ENCODE measurements around the gene FAM24B. TPM values are rescaled to one million over a fixed set of nuclear protein-coding genes. Genes with fewer than 3 reads are reported as not detected.
A peak's percentile ranks its signal among the peaks of the same experiment; 100 is the strongest.

Gene FAM24B
- total RNA-seq, 1 experiment from 2014 or later: 16.3 TPM

GRCh38 chr10:122829454-122829853 lies 49.9 kb downstream of the FAM24B start:
- Histone ChIP-seq H3K36me3 (ENCODE audit: insufficient read depth, low read length) (no peaks in the 10 kb centered on the region), H3K79me2 (ENCODE audit: low read length) (no peaks in the 10 kb centered on the region), H3K27me3 (ENCODE audit: low read length) (no peaks in the 10 kb centered on the region), H3K27ac (ENCODE audit: low read length) (no peak overlapping the region), H3K9ac (ENCODE audit: low read length) (no peak overlapping the region), H3K4me3 (ENCODE audit: low read length) (no peak overlapping the region), H2AFZ (ENCODE audit: low read length) (no peak overlapping the region), H3K4me1 (ENCODE audit: low read length) (no peaks in the 10 kb centered on the region), H3K9me3 (ENCODE audit: low read length) (no peaks in the 10 kb centered on the region), H3K4me2 (ENCODE audit: low read depth, low read length, poor library complexity, severe bottlenecking) (no peak overlapping the region), H4K20me1 (ENCODE audit: insufficient read depth, low read depth, low read length) (no peaks in the 10 kb centered on the region), H3K9me2 (replicated peaks; ENCODE audit: insufficient read depth, low read length) (no peaks in the 10 kb centered on the region)
- DNase-seq: no peak

- Histone ChIP-seq H2AFZ (ENCODE audit: low read length) (no peak overlapping the region), H3K9me3 (ENCODE audit: low read length) (no peaks in the 10 kb centered on the region), H3K9me2 (replicated peaks; ENCODE audit: insufficient read depth, low read length) (no peaks in the 10 kb centered on the region), H3K9ac (ENCODE audit: low read length) (no peak overlapping the region), H3K36me3 (ENCODE audit: insufficient read depth, low read length) (no peaks in the 10 kb centered on the region), H3K4me1 (ENCODE audit: low read length) (no peaks in the 10 kb centered on the region), H3K4me2 (ENCODE audit: low read depth, low read length, poor library complexity, severe bottlenecking) (no peak overlapping the region), H3K79me2 (ENCODE audit: low read length) (no peaks in the 10 kb centered on the region), H3K27me3 (ENCODE audit: low read length) (no peaks in the 10 kb centered on the region), H3K4me3 (ENCODE audit: low read length) (no peak overlapping the region), H4K20me1 (ENCODE audit: insufficient read depth, low read depth, low read length) (no peaks in the 10 kb centered on the region), H3K27ac (ENCODE audit: low read length) (no peak overlapping the region)
- no peak for DNase-seq
These were observed 50.6 kb downstream of the FAM24B start for GRCh38 chr10:122828716-122829255.

GRCh38 chr10:122827302-122827701 lies 52.1 kb downstream of the FAM24B start:
- H3K27me3 ChIP-seq (ENCODE audit: low read length): no peaks in the 10 kb centered on the region
- H4K20me1 ChIP-seq (ENCODE audit: insufficient read depth, low read depth, low read length): no peaks in the 10 kb centered on the region
- no peak overlapping the region for H3K27ac ChIP-seq (ENCODE audit: low read length)
- DNase-seq: no peak
- no peaks in the 10 kb centered on the region for H3K9me3 ChIP-seq (ENCODE audit: low read length)
- H3K9ac ChIP-seq (ENCODE audit: low read length): no peak overlapping the region
- no peak overlapping the region for H2AFZ ChIP-seq (ENCODE audit: low read length)
- no peak overlapping the region for H3K4me2 ChIP-seq (ENCODE audit: low read depth, low read length, poor library complexity, severe bottlenecking)
- no peak overlapping the region for H3K4me3 ChIP-seq (ENCODE audit: low read length)
- no peaks in the 10 kb centered on the region for H3K79me2 ChIP-seq (ENCODE audit: low read length)
- H3K4me1 ChIP-seq (ENCODE audit: low read length): no peaks in the 10 kb centered on the region
- no peaks in the 10 kb centered on the region for H3K36me3 ChIP-seq (ENCODE audit: insufficient read depth, low read length)
- H3K9me2 ChIP-seq (replicated peaks; ENCODE audit: insufficient read depth, low read length): no peaks in the 10 kb centered on the region

- H3K4me3 ChIP-seq (ENCODE audit: low read length): no peak overlapping the region
- no peaks in the 10 kb centered on the region for H3K79me2 ChIP-seq (ENCODE audit: low read length)
- DNase-seq: no peak
- no peak overlapping the region for H2AFZ ChIP-seq (ENCODE audit: low read length)
- no peak overlapping the region for H3K9ac ChIP-seq (ENCODE audit: low read length)
- H3K27ac ChIP-seq (ENCODE audit: low read length): no peak overlapping the region
- H3K9me3 ChIP-seq (ENCODE audit: low read length): no peaks in the 10 kb centered on the region
- H3K4me2 ChIP-seq (ENCODE audit: low read depth, low read length, poor library complexity, severe bottlenecking): no peak overlapping the region
- H3K36me3 ChIP-seq (ENCODE audit: insufficient read depth, low read length): no peaks in the 10 kb centered on the region
- no peaks in the 10 kb centered on the region for H4K20me1 ChIP-seq (ENCODE audit: insufficient read depth, low read depth, low read length)
- H3K9me2 ChIP-seq (replicated peaks; ENCODE audit: insufficient read depth, low read length): no peaks in the 10 kb centered on the region
- H3K27me3 ChIP-seq (ENCODE audit: low read length): no peaks in the 10 kb centered on the region
- H3K4me1 ChIP-seq (ENCODE audit: low read length): no peaks in the 10 kb centered on the region
These were observed 56.2 kb downstream of the FAM24B start for GRCh38 chr10:122822973-122823690.

GRCh38 chr10:122821808-122822207 lies 57.6 kb downstream of the FAM24B start:
- no peak overlapping the region for H3K4me2 ChIP-seq (ENCODE audit: low read depth, low read length, poor library complexity, severe bottlenecking)
- no peaks in the 10 kb centered on the region for H3K79me2 ChIP-seq (ENCODE audit: low read length)
- no peak overlapping the region for H3K4me3 ChIP-seq (ENCODE audit: low read length)
- H3K9me3 ChIP-seq (ENCODE audit: low read length): no peaks in the 10 kb centered on the region
- H3K9ac ChIP-seq (ENCODE audit: low read length): no peak overlapping the region
- no peaks in the 10 kb centered on the region for H3K36me3 ChIP-seq (ENCODE audit: insufficient read depth, low read length)
- H3K27me3 ChIP-seq (ENCODE audit: low read length): no peaks in the 10 kb centered on the region
- H3K9me2 ChIP-seq (replicated peaks; ENCODE audit: insufficient read depth, low read length): no peaks in the 10 kb centered on the region
- H4K20me1 ChIP-seq (ENCODE audit: insufficient read depth, low read depth, low read length): no peaks in the 10 kb centered on the region
- no peak for DNase-seq
- no peaks in the 10 kb centered on the region for H3K4me1 ChIP-seq (ENCODE audit: low read length)
- no peak overlapping the region for H2AFZ ChIP-seq (ENCODE audit: low read length)
- H3K27ac ChIP-seq (ENCODE audit: low read length): no peak overlapping the region

GRCh38 chr10:122815458-122815857 lies 63.9 kb downstream of the FAM24B start:
- no peak overlapping the region for H3K4me2 ChIP-seq (ENCODE audit: low read depth, low read length, poor library complexity, severe bottlenecking)
- peak overlapping the region; percentile 54; the same call in 1 of the 2 replicates for H2AFZ ChIP-seq (ENCODE audit: low read length)
- H3K79me2 ChIP-seq (ENCODE audit: low read length): no peaks in the 10 kb centered on the region

GRCh38 chr10:122814493-122814892 lies 64.9 kb downstream of the FAM24B start:
- no peak overlapping the region for H3K4me2 ChIP-seq (ENCODE audit: low read depth, low read length, poor library complexity, severe bottlenecking)
- no peaks in the 10 kb centered on the region for H3K79me2 ChIP-seq (ENCODE audit: low read length)
- no peaks in the 10 kb centered on the region for H4K20me1 ChIP-seq (ENCODE audit: insufficient read depth, low read depth, low read length)
- no peaks in the 10 kb centered on the region for H3K36me3 ChIP-seq (ENCODE audit: insufficient read depth, low read length)
- H2AFZ ChIP-seq (ENCODE audit: low read length): no peak overlapping the region
- no peak overlapping the region for H3K27ac ChIP-seq (ENCODE audit: low read length)
- H3K27me3 ChIP-seq (ENCODE audit: low read length): no peaks in the 10 kb centered on the region
- no peak for DNase-seq
- no peak overlapping the region for H3K9ac ChIP-seq (ENCODE audit: low read length)
- H3K9me3 ChIP-seq (ENCODE audit: low read length): no peaks in the 10 kb centered on the region
- H3K4me3 ChIP-seq (ENCODE audit: low read length): no peak overlapping the region
- no peaks in the 10 kb centered on the region for H3K9me2 ChIP-seq (replicated peaks; ENCODE audit: insufficient read depth, low read length)
- H3K4me1 ChIP-seq (ENCODE audit: low read length): peaks cover 13% of the 10 kb centered on the region

More at GRCh38 chr10:122815458-122815857, 63.9 kb downstream of the FAM24B start:
- H4K20me1 ChIP-seq (ENCODE audit: insufficient read depth, low read depth, low read length): no peaks in the 10 kb centered on the region
- no peaks in the 10 kb centered on the region for H3K27me3 ChIP-seq (ENCODE audit: low read length)
- no peak overlapping the region for H3K9ac ChIP-seq (ENCODE audit: low read length)
- H3K4me3 ChIP-seq (ENCODE audit: low read length): no peak overlapping the region
- peaks cover 13% of the 10 kb centered on the region for H3K4me1 ChIP-seq (ENCODE audit: low read length)
- no peaks in the 10 kb centered on the region for H3K9me3 ChIP-seq (ENCODE audit: low read length)
- no peak for DNase-seq
- no peaks in the 10 kb centered on the region for H3K9me2 ChIP-seq (replicated peaks; ENCODE audit: insufficient read depth, low read length)
- H3K36me3 ChIP-seq (ENCODE audit: insufficient read depth, low read length): no peaks in the 10 kb centered on the region
- no peak overlapping the region for H3K27ac ChIP-seq (ENCODE audit: low read length)

GRCh38 chr10:122812751-122813150 lies 66.6 kb downstream of the FAM24B start:
- H3K4me3 ChIP-seq (ENCODE audit: low read length): no peak overlapping the region
- no peak overlapping the region for H2AFZ ChIP-seq (ENCODE audit: low read length)
- no peaks in the 10 kb centered on the region for H3K9me3 ChIP-seq (ENCODE audit: low read length)
- H3K27ac ChIP-seq (ENCODE audit: low read length): no peak overlapping the region
- no peaks in the 10 kb centered on the region for H3K9me2 ChIP-seq (replicated peaks; ENCODE audit: insufficient read depth, low read length)
- H4K20me1 ChIP-seq (ENCODE audit: insufficient read depth, low read depth, low read length): no peaks in the 10 kb centered on the region
- no peaks in the 10 kb centered on the region for H3K27me3 ChIP-seq (ENCODE audit: low read length)
- DNase-seq: no peak
- H3K36me3 ChIP-seq (ENCODE audit: insufficient read depth, low read length): no peaks in the 10 kb centered on the region
- peaks cover 13% of the 10 kb centered on the region for H3K4me1 ChIP-seq (ENCODE audit: low read length)
- no peak overlapping the region for H3K4me2 ChIP-seq (ENCODE audit: low read depth, low read length, poor library complexity, severe bottlenecking)
- H3K79me2 ChIP-seq (ENCODE audit: low read length): no peaks in the 10 kb centered on the region
- no peak overlapping the region for H3K9ac ChIP-seq (ENCODE audit: low read length)
